Measurements from ENCODE around the gene PRKN. TPM values are rescaled to one million over a fixed set of nuclear protein-coding genes. Genes with fewer than 3 reads are reported as not detected.

Gene PRKN
- total and polyA plus RNA-seq, 2 donors (not counting 3 experiments of a cell fraction or from before 2014, with no cell fraction given), result 0.06 TPM; not detected in 1

DNA sequence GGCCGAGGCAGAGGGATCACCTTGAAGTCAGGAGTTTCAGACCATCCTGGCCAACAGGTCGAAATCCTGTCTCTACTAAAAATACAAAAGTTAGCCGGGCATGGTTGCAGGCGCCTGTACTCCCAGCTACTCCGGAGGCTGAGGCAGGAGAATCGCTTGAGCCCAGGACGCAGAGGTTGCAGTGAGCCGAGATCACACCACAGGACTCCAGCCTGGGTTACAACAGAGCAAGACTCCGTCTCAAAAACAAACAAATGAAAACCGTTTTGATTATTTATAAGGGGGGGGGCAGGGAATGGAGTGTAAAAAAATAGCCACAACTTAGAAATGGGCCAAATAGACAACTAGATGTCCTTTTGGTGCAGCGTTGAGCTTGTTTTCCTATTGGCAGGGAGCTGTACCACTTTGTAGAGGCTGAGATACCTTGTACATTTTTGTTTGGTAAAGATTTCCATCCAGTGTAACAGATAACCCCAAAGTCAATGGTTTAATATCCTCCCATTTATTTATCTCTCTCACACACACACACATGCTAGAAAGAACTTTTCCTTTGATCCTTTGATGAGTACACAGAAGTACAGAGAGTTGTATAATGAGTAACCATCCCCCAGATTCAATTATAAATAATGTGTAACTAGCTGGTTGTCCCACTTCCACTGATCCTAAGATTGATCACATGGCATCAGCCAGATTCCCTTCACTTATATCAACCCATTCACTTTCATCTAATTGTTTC is 477.5 kb downstream of the PRKN start:
- no peaks in the 10 kb centered on the region for H4K20me1 ChIP-seq (replicated peaks; ENCODE audit: control insufficient read depth, extremely low read depth, insufficient read depth, low read length)
- H3K79me2 ChIP-seq (ENCODE audit: control insufficient read depth, insufficient read depth, low read length), result no peaks in the 10 kb centered on the region
- no peak overlapping the region for H3K27ac ChIP-seq (ENCODE audit: insufficient read depth, low read depth, low read length)
- dilution Hi-C loops (cut with MboI; ENCODE audit: extremely low pct_ligation_motif_present, low sequenced_read_pairs) (no loop called here), intact Hi-C loops (cut with micrococcal nuclease) (no loop called here)
- no peaks in the 10 kb centered on the region for H3K36me3 ChIP-seq (ENCODE audit: control insufficient read depth in 2 of 2, extremely low read depth in 1 of 2, insufficient read depth in 2 of 2, low read length in 2 of 2)
- H3K9ac ChIP-seq (replicated peaks; ENCODE audit: extremely low read depth, insufficient read depth, low read length), result no peak overlapping the region
- no peaks in the 10 kb centered on the region for H3K9me3 ChIP-seq (replicated peaks; ENCODE audit: control insufficient read depth, insufficient read depth, low read length)
- BruUV-seq (replicated peaks), result no TSS peak
- H3K4me1 ChIP-seq (ENCODE audit: control insufficient read depth, extremely low read depth, insufficient read depth, low read length), result no peaks in the 10 kb centered on the region
- no peaks in the 10 kb centered on the region for H3K27me3 ChIP-seq (ENCODE audit: control insufficient read depth in 2 of 2, insufficient read depth in 2 of 2, low read length in 2 of 2)
- H3K4me3 ChIP-seq (replicated peaks in 1 of 3; ENCODE audit: insufficient read depth in 1 of 3, low read depth in 1 of 3, low read length in 3 of 3), result no peak overlapping the region
- CTCF ChIA-PET, result no interaction called here
- no peak for TF ChIP-seq JUN (IDR thresholded peaks at IDR 0.05; ENCODE audit: borderline replicate concordance, insufficient read depth, insufficient read length, low read depth)
- FAIRE-seq (peak; percentile 8), DNase-seq (ENCODE audit: low read depth, low spot score) (no peak)
- H2AFZ ChIP-seq (ENCODE audit: low read depth, low read length), result no peak overlapping the region
- POLR2A ChIA-PET, result interaction anchor here (0.7 kb wide), 1 partner anchor 843 kb away, joined by 3 read pairs; no protein-coding TSS in a partner anchor
- no peaks in the 10 kb centered on the region for H3K9me1 ChIP-seq (replicated peaks; ENCODE audit: control insufficient read depth, extremely low read depth, insufficient read depth, low read length)
- H3K4me2 ChIP-seq (ENCODE audit: insufficient read depth, low read length), result no peak overlapping the region

DNA sequence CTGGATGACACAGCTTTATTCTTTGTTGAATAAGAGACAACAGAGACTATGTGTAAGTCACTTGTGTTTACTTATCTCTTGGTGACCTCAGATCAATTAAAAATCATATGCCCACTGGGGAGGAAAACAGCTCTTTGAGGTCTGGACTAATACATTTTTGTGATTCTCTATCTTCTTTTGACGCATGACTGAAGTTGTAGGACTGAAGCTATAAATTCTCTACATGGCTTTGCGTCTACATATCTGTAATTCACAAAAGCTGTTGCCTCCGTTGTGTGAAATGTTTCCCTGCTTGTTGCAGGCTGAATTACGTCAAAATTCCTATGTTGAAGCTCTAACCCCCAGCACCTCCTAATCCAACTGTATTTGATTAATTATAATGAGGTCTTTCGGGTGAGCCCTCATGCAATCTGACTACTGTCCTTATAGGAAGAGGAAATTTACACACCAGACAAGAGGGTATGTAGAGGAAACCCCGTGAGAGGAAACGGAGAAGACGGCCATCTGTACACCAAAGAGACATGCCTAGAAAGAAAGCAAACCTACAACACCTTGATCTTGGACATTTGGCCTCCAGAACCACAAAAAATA is 481.6 kb downstream of the PRKN start:
- H3K9ac ChIP-seq (replicated peaks; ENCODE audit: extremely low read depth, insufficient read depth, low read length), result no peak overlapping the region
- H3K27ac ChIP-seq (ENCODE audit: insufficient read depth, low read depth, low read length), result no peak overlapping the region
- ChIA-PET POLR2A (no interaction called here), CTCF (no interaction called here)
- H3K4me1 ChIP-seq (ENCODE audit: control insufficient read depth, extremely low read depth, insufficient read depth, low read length), result no peaks in the 10 kb centered on the region
- no peaks in the 10 kb centered on the region for H4K20me1 ChIP-seq (replicated peaks; ENCODE audit: control insufficient read depth, extremely low read depth, insufficient read depth, low read length)
- H3K79me2 ChIP-seq (ENCODE audit: control insufficient read depth, insufficient read depth, low read length), result no peaks in the 10 kb centered on the region
- H2AFZ ChIP-seq (ENCODE audit: low read depth, low read length), result no peak overlapping the region
- dilution Hi-C loops (cut with MboI; ENCODE audit: extremely low pct_ligation_motif_present, low sequenced_read_pairs) (no loop called here), intact Hi-C loops (cut with micrococcal nuclease) (no loop called here)
- no peaks in the 10 kb centered on the region for H3K9me1 ChIP-seq (replicated peaks; ENCODE audit: control insufficient read depth, extremely low read depth, insufficient read depth, low read length)
- FAIRE-seq, result no peak
- no peak overlapping the region for H3K4me2 ChIP-seq (ENCODE audit: insufficient read depth, low read length)
- no TSS peak for BruUV-seq (replicated peaks)
- no peaks in the 10 kb centered on the region for H3K27me3 ChIP-seq (ENCODE audit: control insufficient read depth in 2 of 2, insufficient read depth in 2 of 2, low read length in 2 of 2)
- H3K9me3 ChIP-seq (replicated peaks; ENCODE audit: control insufficient read depth, insufficient read depth, low read length), result no peaks in the 10 kb centered on the region
- TF ChIP-seq, protein P1, sequence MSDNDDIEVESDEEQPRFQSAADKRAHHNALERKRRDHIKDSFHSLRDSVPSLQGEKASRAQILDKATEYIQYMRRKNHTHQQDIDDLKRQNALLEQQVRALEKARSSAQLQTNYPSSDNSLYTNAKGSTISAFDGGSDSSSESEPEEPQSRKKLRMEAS (IDR thresholded peaks at IDR 0.05; ENCODE audit: insufficient read depth, insufficient read length), result no peak
- TF ChIP-seq, protein P2, sequence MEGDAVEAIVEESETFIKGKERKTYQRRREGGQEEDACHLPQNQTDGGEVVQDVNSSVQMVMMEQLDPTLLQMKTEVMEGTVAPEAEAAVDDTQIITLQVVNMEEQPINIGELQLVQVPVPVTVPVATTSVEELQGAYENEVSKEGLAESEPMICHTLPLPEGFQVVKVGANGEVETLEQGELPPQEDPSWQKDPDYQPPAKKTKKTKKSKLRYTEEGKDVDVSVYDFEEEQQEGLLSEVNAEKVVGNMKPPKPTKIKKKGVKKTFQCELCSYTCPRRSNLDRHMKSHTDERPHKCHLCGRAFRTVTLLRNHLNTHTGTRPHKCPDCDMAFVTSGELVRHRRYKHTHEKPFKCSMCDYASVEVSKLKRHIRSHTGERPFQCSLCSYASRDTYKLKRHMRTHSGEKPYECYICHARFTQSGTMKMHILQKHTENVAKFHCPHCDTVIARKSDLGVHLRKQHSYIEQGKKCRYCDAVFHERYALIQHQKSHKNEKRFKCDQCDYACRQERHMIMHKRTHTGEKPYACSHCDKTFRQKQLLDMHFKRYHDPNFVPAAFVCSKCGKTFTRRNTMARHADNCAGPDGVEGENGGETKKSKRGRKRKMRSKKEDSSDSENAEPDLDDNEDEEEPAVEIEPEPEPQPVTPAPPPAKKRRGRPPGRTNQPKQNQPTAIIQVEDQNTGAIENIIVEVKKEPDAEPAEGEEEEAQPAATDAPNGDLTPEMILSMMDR (IDR thresholded peaks at IDR 0.05; ENCODE audit: extremely low read depth in 1 of 2, insufficient read depth in 1 of 2, low read depth in 1 of 2, low read length in 2 of 2), result no peak
- TF ChIP-seq MYC (IDR thresholded peaks at IDR 0.05; ENCODE audit: low read depth, low read length), result no peak
- no peak for TF ChIP-seq POLR2AphosphoS5 (IDR thresholded peaks at IDR 0.05; ENCODE audit: insufficient read depth, low read depth, low read length)
- TF ChIP-seq GATA2 (IDR thresholded peaks at IDR 0.05; ENCODE audit: insufficient read depth, insufficient read length, low read depth, low read length), result no peak
- TF ChIP-seq JUN (IDR thresholded peaks at IDR 0.05; ENCODE audit: borderline replicate concordance, insufficient read depth, insufficient read length, low read depth), result no peak
- no peak for TF ChIP-seq FOS (IDR thresholded peaks at IDR 0.05; ENCODE audit: borderline replicate concordance, insufficient read depth, low read length)
- TF ChIP-seq POLR2A (IDR thresholded peaks at IDR 0.05; ENCODE audit: low read depth, low read length), result no peak
- TF ChIP-seq EZH2 (IDR thresholded peaks at IDR 0.05; ENCODE audit: borderline replicate concordance, low read depth, low read length, severe bottlenecking), result no peak
- no peak overlapping the region for H3K4me3 ChIP-seq (replicated peaks in 1 of 3; ENCODE audit: insufficient read depth in 1 of 3, low read depth in 1 of 3, low read length in 3 of 3)
- no peak for DNase-seq (ENCODE audit: low read depth, low spot score)
- H3K36me3 ChIP-seq (ENCODE audit: control insufficient read depth in 2 of 2, extremely low read depth in 1 of 2, insufficient read depth in 2 of 2, low read length in 2 of 2), result no peaks in the 10 kb centered on the region

Measured in endothelial cell of umbilical vein (primary cell).